Fibroblast of pulmonary artery (primary cell): Measurements from ENCODE around the gene MAPK9.

Experiments
- DNase-seq: peaks from one replicate; pipeline ENCODE4 v3.0.0-alpha.2; 2010; ENCODE audit warnings: low read depth
- H3K4me3 ChIP-seq: replicated peaks from 2 replicates; pipeline ENCODE4 v1.5.1; 2011; ENCODE audit warnings: low read depth, mild to moderate bottlenecking, control low read depth, low read length, moderate library complexity
- CTCF ChIP-seq: IDR thresholded peaks from 2 replicates; pipeline ENCODE4 v1.5.1; 2011; ENCODE audit warnings: mild to moderate bottlenecking, control low read depth, low read length, inconsistent platforms; ENCODE audit errors: missing control alignments

MAPK9 gene

GRCh38 chr5:180326989-180327565 lies 35.2 kb upstream of the MAPK9 start:
- DNase-seq, result no peak
- TF ChIP-seq CTCF, result no peak

GRCh38 chr5:180324601-180324950 lies 32.7 kb upstream of the MAPK9 start:
- DNase-seq, result no peak
- no peak overlapping the region for H3K4me3 ChIP-seq
- no peak for TF ChIP-seq CTCF

More at GRCh38 chr5:180326989-180327565, 35.2 kb upstream of the MAPK9 start:
- no peak overlapping the region for H3K4me3 ChIP-seq

- no peak overlapping the region for H3K4me3 ChIP-seq
- TF ChIP-seq CTCF, result no peak
- DNase-seq, result peak; percentile 38
Observed at GRCh38 chr5:180323941-180324600, 32.2 kb upstream of the MAPK9 start.

GRCh38 chr5:180323160-180323559 lies 31.3 kb upstream of the MAPK9 start:
- DNase-seq, result no peak
- H3K4me3 ChIP-seq, result no peak overlapping the region
- no peak for TF ChIP-seq CTCF

GRCh38 chr5:180318456-180319089 lies 26.7 kb upstream of the MAPK9 start:
- no peak for TF ChIP-seq CTCF
- no peak overlapping the region for H3K4me3 ChIP-seq
- DNase-seq, result no peak

GRCh38 chr5:180316586-180316985 lies 24.7 kb upstream of the MAPK9 start:
- TF ChIP-seq CTCF, result no peak
- DNase-seq, result no peak
- no peak overlapping the region for H3K4me3 ChIP-seq
